ENCODE results near the gene ARMC3.
"Not testable (repeated sequence)": the region's sequence is repeated elsewhere in the genome, so short reads cannot be mapped to it uniquely, and the experiment has no call there.

Gene ARMC3, protein sequence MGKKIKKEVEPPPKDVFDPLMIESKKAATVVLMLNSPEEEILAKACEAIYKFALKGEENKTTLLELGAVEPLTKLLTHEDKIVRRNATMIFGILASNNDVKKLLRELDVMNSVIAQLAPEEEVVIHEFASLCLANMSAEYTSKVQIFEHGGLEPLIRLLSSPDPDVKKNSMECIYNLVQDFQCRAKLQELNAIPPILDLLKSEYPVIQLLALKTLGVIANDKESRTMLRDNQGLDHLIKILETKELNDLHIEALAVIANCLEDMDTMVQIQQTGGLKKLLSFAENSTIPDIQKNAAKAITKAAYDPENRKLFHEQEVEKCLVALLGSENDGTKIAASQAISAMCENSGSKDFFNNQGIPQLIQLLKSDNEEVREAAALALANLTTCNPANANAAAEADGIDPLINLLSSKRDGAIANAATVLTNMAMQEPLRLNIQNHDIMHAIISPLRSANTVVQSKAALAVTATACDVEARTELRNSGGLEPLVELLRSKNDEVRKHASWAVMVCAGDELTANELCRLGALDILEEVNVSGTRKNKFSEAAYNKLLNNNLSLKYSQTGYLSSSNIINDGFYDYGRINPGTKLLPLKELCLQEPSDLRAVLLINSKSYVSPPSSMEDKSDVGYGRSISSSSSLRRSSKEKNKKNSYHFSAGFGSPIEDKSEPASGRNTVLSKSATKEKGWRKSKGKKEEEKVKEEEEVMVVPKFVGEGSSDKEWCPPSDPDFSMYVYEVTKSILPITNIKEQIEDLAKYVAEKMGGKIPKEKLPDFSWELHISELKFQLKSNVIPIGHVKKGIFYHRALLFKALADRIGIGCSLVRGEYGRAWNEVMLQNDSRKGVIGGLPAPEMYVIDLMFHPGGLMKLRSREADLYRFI

DNA sequence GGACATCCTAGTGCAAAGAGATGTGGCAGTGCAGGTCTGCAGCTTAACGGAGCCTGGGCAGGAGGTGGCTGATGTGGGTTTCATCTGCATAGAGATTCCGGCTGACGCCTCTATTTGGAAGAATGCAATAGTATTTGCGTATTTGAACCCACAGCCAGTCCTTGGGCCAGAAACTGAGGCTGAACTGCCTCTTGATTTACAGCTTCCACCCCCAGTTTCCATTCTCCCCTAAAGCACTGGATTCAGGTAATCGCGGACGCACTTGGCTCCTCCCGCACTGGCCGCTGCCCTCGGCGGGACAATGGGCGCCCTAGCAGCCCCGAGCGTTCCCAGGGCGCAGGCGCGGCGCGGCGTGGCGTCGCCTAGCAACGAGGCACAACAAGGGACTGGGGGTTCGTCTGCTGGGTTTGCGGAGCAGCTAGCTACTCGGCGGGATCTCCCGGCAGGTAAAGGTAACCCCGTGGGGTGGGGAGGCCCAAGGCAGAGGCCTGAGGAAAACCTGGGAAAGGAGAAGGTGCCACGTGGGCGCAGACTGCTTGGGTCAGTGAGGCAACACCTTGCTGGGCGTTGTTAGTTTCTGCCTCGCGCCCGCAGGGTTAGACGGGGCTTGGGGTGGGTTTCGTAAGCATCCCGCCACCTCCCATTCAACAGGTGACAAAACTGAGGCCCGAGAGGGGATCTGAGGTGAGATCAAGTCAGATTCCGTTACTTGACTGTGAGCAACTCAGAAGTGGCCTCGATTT, at the start of gene ARMC3:
ARMC3 (plus strand) TSS at position 393 of the 743 bp plus-strand sequence. CDS start 3,944 bp downstream, outside the sequence.
- intact Hi-C loops (cut with DNase I): no loop called here
- DNase-seq: peak; percentile 67 to 92 (median 86)

DNA sequence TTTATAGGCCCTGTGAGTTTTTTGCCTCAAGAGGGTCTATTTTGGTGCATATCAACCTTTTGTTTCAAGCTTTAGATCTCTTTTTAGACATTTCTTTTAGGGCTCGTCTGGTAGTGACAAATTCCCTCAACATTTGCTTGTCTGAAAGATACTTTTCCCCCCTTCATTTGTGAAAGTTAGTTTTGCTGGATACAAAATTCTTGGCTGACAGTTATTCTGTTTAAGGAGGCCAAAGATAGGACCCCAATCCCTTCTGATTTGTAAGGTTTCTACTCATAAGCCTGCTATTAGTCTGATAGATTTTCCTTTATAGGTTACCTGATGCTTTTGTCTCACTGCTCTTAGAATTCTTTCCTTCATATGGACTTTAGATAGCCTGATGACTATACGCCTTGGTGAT, 36.1 kb upstream of the ARMC3 start:
- intact Hi-C loops (cut with DNase I): no loop called here
- DNase-seq: no peak

DNA sequence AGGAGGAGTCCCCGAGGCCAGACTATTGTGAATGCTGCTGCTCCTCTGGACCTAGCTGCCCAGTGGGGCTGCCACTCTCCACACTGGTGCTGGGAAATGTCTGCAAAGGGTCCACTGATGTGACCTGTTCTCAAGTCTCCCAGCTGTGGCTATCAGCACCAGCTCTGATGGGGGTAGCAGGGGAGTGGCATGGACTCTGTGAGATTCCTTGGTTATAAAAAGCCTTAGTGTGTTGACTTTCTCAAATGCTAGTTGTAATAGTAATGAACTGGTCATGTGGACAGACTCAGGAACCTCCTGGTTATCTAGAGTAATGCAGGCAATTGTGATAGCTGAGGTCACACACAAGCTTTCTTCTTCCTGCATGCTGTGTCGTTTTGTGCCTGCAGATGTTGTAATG, 34.1 kb upstream of the ARMC3 start:
- DNase-seq: no peak
- intact Hi-C loops (cut with DNase I): no loop called here

DNA sequence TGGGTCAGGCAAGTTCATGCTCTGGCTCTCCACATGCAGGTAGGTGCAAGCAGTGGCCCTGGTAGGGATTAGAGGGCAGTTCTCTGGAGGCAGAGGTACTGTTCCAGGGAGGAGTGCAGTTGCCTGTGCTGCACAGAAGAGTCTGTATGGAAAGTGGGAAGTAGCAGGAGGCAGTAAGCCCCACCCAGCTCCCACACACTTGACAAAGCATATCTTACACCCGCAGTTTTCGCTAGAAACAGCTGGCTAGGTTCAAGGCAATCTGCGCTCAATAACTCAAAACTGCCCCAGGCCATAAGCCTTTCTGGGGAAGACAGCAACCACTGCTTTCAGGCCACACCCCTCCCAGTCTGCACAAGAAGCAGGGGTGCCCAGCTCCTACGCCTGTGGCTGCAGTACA, 33.1 kb upstream of the ARMC3 start:
- intact Hi-C loops (cut with DNase I): no loop called here
- DNase-seq: peak in 29 of 42 donors; percentile 13 to 80 (median 42)

DNA sequence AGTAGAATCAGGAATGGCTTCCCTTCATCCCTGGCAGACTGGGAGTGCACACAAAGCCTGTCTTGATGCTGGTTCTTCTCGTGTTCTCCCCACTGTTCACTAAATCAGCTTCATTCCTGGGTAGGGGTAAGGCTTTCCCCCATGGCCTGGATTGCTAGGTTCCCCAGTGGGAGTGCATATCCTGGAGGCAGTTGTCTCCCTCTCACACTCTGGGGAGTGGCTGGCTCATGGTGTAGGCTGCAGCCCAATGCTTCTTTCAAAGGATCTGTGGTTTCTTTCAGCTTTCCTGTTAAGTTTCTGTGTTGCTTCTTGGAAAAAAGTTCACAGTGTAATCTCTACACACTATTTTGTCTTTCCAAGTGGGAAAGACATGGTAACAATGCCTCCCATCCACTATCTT, 32.6 kb upstream of the ARMC3 start:
- intact Hi-C loops (cut with DNase I): no loop called here
- DNase-seq: peak in 8 of 42 donors; percentile 4 to 47 (median 16)

DNA sequence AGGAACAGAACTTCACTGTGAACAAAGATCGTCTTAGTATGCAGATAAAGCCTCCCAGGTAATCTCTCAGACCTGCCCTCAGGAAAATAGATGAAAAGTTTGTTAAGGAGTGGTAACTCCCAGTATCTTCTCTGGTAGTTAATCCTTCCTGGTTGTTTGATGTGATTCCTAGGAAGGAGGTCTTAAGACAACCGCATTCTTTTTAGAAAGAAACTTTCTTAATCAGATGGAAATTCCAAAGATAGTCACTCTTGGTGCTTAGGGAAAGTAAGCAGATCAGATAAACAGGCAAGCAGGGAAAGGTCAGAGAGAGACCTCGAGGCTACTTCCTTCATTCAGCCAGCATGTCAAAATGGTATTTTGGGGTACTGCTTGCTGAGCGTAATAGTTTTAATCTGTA, 30.5 kb upstream of the ARMC3 start:
- intact Hi-C loops (cut with DNase I): no loop called here
- DNase-seq: no peak

DNA sequence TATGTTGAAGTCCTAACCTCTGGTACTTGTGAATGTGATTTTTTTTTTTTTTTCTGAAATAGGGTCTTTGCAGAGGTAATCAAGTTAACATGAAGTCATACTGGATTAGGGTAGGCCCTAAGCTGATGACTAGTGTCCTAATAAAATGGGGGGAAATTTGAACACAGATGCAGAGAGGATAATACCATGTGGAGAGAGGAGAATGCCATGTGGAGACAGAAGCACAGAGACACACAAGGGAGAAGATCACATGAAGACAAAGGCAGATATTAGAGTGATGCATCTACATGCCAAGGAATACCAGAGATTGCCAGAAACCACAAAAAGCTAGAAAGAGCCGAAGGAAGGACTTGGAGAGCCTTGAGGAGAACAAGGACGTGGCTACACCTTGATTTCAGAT, 28.5 kb upstream of the ARMC3 start:
- no peak for DNase-seq
- intact Hi-C loops (cut with DNase I): no loop called here

DNA sequence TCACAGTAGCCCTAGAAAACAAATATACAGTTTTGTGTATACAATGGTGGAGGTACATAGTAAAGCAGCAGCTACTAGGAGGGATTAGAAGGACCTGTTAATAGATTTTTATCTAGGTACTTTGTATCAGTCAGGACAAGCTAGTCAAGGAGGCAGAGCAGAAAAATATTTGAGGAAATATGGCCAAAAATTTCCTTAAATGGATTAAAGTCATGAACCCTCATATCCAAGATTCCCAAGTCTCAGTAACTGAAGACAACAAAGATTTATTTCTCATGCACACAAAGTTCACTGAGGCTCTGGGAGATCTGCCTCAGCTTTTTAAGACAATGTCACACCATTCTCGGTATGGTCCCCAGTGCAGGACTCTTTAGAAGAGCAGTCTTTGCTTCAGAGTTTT, 28.1 kb upstream of the ARMC3 start:
- intact Hi-C loops (cut with DNase I): no loop called here
- DNase-seq: no peak

DNA sequence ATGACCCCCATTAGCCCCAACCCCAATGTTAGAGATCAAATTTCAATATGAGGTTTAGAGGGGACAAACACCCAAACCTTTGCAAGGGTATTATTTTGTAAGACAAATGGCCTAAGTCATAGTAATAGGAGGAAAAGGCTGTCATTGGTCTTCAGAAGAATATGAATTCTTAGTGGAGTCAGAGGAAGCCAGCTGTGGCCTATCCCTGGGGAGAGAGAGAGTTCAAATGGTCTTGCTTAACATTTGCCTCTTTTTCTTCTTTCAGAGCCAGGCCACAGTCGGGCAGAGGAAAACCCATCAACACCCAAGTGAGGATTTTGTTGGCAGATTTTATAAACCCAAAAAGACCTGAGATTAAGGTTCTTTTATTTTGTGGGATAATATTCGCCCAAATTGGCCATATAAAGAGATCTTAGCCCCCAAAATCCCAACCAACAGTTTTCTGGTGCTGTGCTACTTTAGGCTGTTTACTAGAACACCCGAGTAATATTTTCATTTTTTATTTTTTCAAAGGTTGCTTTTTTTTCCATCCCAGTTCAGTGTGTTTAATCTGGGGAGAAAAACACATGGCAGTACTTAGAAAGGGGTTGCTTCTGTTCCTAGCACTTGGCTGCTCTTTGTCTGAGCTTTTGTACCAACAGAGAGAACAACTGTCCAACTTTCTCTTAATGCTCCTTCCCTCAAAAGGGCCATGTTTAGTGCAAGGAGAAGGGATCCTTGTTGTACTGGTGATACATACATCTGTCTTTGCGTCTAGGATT, 26.8 kb upstream of the ARMC3 start:
- DNase-seq: no peak
- intact Hi-C loops (cut with DNase I): no loop called here

DNA sequence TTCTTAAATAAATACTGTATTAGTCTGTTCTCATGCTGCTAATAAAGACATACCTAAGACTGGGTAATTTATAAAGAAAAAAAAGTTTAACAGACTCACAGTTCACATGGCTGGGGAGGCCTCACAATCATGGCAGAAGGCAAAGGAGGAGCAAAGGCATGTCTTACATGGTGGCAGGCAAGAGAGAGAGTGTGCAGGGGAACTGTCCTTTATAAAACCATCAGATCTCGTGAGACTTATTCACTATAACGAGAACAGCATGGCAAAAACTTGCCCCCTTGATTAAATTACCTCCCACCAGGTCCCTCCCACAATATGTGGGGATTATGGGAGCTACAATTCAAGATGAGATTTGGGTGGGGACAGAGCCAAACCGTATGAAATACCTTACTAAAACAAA, 25.7 kb upstream of the ARMC3 start:
- intact Hi-C loops (cut with DNase I); DNase-seq: not testable (repeated sequence)

DNA sequence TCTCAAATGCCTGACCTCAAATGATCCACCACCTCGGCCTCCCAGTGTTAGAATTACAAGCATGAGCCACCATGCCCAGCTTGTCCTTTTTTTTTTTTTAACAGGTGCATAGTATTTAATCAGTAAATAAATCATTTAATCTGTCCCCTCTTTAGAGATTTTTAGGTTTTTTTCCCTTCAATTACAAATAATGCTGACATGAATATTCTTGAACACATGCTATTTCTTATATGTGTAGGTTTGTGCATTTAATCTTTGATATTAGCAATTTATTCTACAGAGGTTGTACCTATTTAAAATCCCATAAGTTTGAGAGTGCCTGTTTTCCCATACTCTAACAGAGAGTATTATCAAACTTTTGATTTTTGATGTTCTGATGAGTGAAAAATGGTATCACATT, 24.2 kb upstream of the ARMC3 start:
- DNase-seq: no peak
- intact Hi-C loops (cut with DNase I): no loop called here

DNA sequence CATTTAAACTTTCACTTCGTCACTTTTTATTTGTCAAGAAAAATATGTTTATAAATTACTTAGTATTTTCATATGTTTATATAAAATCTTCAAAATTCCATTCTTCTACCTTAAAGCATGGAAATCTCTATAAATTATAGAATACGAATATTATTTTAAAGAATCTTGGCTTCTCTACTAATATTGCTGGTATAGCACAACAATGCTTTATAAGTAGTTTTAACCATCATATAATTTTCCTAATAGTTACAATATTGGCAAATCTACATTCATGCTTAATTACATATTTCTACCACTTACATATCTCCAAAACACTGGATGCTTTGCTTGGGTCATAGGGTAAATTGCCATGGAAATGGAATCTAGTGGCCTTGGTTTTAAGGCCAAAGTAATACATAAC, 21.1 kb upstream of the ARMC3 start:
- DNase-seq: no peak
- intact Hi-C loops (cut with DNase I): no loop called here

DNA sequence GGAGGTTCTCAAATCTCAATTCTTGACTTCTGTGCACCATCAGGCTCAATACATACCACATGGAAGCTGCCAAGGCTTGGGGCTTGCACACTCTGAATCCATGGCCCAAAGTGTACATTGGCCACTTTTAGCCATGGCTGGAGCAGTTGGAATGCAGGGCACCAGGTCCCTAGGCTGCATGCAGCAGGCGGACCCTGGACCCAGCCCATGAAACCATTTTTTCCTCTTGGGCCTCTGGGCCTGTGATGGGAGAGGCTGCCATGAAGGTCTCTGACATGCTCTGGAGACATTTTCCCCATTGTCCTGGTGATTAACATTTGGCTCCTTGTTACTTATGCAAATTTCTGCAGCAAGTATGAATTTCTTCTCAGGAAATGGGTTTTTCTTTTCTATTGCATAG, 19.0 kb upstream of the ARMC3 start:
- intact Hi-C loops (cut with DNase I): no loop called here
- no peak for DNase-seq

DNA sequence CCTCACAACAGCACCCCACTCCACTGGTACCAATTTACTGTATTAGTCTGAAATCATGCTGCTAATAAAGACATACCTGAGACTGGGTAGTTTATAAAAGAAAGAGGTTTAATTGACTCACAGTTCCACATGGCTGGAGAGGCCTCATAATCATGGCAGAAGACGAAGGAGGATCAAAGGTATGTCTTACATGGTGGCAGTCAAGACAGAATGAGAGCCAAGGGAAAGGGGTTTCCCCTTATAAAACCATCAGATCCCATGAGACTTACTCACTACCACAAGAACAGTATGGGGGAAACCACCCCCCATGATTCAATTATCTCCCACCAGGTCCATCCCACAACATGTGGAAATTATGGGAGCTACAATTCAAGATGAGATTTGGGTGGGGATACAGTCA, 18.2 kb upstream of the ARMC3 start:
- DNase-seq: not testable (repeated sequence)

DNA sequence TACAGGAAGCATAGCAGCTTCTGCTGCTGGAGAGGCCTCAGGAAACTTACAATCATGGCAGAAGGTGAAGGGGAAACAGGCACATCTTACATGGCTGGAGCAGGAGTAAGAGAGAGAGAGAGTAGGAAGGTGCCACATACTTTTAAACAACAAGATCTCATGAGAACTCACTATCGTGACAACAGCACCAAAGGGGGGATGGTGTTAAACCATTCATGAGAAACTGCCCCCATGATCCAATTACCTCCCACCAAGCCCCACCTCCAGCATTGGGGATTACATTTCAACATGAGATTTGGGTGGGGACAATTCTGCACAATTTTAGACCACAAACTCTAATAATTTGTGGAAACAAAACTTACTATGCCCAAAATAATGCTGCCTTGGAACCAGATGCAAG, 16.8 kb upstream of the ARMC3 start:
- DNase-seq: no peak
- intact Hi-C loops (cut with DNase I): no loop called here

More for the DNA sequence above, 18.2 kb upstream of the ARMC3 start:
- intact Hi-C loops (cut with DNase I): not testable (repeated sequence)

DNA sequence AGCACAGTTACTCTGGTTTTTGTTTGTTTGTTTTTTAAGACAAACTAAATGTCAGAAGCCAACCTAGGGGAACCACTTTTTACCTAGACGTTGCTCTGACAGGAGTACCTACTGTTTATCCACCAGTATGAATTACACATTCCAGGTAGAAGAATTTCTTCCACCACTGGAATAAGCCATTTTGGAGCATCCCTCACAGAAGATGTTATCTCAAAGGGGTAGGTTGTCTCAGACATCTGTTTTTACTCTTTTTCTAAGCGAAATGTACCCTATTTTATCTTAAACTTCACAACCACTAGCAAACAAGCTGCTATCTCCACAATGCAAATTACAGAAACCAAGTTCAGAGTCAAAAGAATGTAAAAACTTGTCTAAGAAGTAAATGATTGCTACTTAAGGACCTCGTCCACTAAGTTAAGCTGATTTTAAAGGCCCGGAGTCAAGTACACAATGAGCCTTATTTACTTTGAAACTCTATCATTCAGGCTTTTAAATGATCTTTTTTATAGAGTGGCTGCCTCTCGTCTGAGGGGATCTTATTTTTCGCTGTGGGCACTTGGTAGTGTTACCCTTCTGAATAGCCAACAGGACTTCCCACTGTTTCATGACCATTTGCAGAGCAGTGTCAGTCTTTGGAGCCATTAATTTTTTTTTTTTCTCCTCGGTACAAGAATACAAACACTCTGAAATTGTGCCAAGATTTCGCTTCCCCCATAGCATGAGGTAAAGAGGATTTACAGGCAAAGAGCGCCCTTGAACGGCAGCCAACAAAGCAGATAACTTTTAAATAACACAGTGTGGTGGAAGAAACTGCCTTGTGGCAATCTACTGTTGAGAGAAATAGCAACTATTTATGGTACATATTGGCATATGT, 15.7 kb upstream of the ARMC3 start:
- DNase-seq: no peak
- intact Hi-C loops (cut with DNase I): no loop called here

DNA sequence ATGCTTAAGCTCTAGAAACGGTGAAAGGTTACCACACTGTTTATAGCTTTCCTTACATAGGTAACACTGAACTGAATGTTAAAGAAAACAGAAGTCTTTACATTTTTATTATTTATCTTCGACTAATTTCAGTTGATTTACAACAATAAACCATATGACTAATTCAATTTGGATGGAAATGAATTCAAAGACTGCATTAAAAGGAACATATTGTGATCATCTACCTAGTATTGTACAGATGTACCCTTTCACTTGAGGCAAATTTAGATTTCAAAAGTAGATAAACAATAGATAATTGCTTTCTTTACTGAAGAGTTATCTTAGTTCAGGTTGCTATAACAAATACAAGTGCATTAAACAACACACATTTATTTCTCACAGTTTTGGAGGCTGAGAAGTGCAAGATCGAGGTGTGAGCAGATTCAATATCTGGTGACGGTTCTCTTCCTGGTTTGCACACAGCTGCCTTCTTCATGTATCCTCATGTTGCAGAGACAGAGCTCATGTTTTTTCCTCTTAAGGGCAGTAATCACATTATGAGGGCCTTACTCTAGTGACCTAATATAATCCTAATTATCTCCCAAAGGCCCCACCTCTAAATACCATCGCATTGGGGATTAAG, 15.0 kb upstream of the ARMC3 start:
- intact Hi-C loops (cut with DNase I): no loop called here

More for the DNA sequence above, 15.0 kb upstream of the ARMC3 start:
- DNase-seq: no peak

All from head of caudate nucleus (tissue), 42 donors.